Smooth muscle cell (in vitro differentiated cells): Measurements from ENCODE around the gene TRIM54. TPM values are rescaled to one million over a fixed set of nuclear protein-coding genes. Genes with fewer than 3 reads are reported as not detected.
"Not testable (repeated sequence)": the region's sequence is repeated elsewhere in the genome, so short reads cannot be mapped to it uniquely, and the experiment has no call there.

Source experiments
- DNase-seq: peaks from one replicate; lab custom pipeline; 2025; ENCODE audit not compliant: unreplicated experiment; lab: John Stamatoyannopoulos, UW
- H2AFZ ChIP-seq: fragments of 200-600 bp; sonication (generic); 2 replicates; pipeline ENCODE4 v1.6.0; 2016; ENCODE audit warnings: antibody characterized with exemption, low read depth, mild to moderate bottlenecking
- H3F3A ChIP-seq: fragments of 200-600 bp; sonication (generic); 2 replicates; pipeline ENCODE4 v1.6.0; 2017; ENCODE audit warnings: antibody characterized with exemption, low read depth
- H3K27ac ChIP-seq: fragments of 200-600 bp; sonication (generic); 2 replicates; pipeline ENCODE4 v1.5.1; 2016; ENCODE audit warnings: low read depth, mild to moderate bottlenecking
- H3K27me3 ChIP-seq: fragments of 200-600 bp; sonication (generic); 2 replicates; pipeline ENCODE4 v1.6.1; 2016; ENCODE audit warnings: low read depth, mild to moderate bottlenecking
- H3K36me3 ChIP-seq: fragments of 200-600 bp; sonication (generic); 2 replicates; pipeline ENCODE4 v1.5.1; 2016; ENCODE audit warnings: low read depth
- H3K4me1 ChIP-seq: fragments of 200-600 bp; sonication (generic); 2 replicates; pipeline ENCODE4 v1.5.1; 2016; ENCODE audit warnings: low read depth
- H3K4me2 ChIP-seq: fragments of 200-600 bp; sonication (generic); 2 replicates; pipeline ENCODE4 v1.6.0; 2016; ENCODE audit warnings: mild to moderate bottlenecking
- H3K4me3 ChIP-seq: fragments of 200-600 bp; sonication (generic); 2 replicates; pipeline ENCODE4 v1.5.1; 2016; ENCODE audit warnings: mild to moderate bottlenecking
- H3K79me2 ChIP-seq: fragments of 200-600 bp; sonication (generic); 2 replicates; pipeline ENCODE4 v1.6.0; 2016; ENCODE audit warnings: low read depth, mild to moderate bottlenecking
- H3K9ac ChIP-seq: fragments of 200-600 bp; sonication (generic); 2 replicates; pipeline ENCODE4 v1.6.0; 2016; ENCODE audit warnings: low read depth
- H3K9me3 ChIP-seq: fragments of 200-600 bp; sonication (generic); replicated peaks from 2 replicates; pipeline ENCODE4 v1.5.1; 2016; ENCODE audit warnings: low read depth
- H4K20me1 ChIP-seq: fragments of 200-600 bp; sonication (generic); 2 replicates; pipeline ENCODE4 v1.6.0; 2016; ENCODE audit warnings: low read depth
- WGBS: methylation state at CpG from one replicate; pipeline ENCODE4 v1.1.7; 2016; ENCODE audit warnings: low lambda C conversion rate; 5-methylcytosine and 5-hydroxymethylcytosine counted together
- polyA plus RNA-seq: library from polyadenylated mRNA; unstranded; fragments of >200 nt; fragmentation: Nextera tagmentation; extraction: Ambion mirVana; gene quantifications from 2 replicates; pipeline ENCODE4 v1.2.1, GENCODE V29; 2016
- total RNA-seq: library from RNA; depleted of rRNA; stranded (reverse); fragments of >200 nt; gene quantifications from 2 replicates; pipeline ENCODE4 v1.2.3, GENCODE V29; 2014
- TF ChIP-seq, protein P1 (sequence below): fragments of 200-600 bp; sonication (generic); IDR thresholded peaks from 2 replicates; pipeline ENCODE4 v1.5.1; 2017; ENCODE audit warnings: borderline replicate concordance, mild to moderate bottlenecking, antibody characterized with exemption; ENCODE audit not compliant: insufficient read depth, poor library complexity, severe bottlenecking

TRIM54 gene
- total and polyA plus RNA-seq, 2 experiments from 2014 or later = 0.22 TPM; not detected in 1

DNA sequence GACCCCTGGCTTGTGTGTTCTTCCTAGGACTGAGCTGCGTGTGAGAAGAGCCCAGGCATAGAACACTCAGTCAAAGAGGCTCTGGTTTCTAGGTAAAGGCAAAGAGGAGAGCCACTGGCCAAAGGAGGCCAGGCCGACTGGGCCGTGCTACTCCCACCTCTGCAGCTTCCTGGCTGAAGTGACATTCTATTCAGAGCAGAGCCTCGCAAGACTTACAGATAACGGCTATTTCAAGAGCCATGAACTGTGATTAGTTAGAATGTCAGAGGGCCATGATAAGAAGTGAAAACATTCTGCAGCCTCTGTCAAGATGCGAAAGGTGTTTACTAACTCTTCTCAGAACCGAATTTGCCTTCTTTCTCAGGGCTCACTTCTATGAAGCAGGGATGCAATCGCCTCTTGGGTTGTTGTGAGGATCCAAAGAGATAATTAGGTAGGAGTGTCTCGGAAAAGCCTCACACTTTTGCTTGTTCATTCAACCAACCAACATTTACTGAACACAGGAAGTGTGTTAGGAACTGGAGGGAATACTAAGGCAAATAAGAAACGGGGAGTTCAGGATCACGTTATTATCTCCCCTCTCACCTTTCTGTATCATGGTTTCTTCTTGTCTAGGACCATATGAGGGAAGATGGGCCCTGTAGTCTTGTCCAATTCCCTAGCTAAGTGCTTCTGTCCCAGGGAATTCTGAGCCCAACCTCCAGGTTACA is 10.4 kb upstream of the TRIM54 start:
- no peak overlapping the region for H2AFZ ChIP-seq
- H3K27ac ChIP-seq = no peak overlapping the region
- no peak overlapping the region for H3K4me2 ChIP-seq
- TF ChIP-seq, protein P1, sequence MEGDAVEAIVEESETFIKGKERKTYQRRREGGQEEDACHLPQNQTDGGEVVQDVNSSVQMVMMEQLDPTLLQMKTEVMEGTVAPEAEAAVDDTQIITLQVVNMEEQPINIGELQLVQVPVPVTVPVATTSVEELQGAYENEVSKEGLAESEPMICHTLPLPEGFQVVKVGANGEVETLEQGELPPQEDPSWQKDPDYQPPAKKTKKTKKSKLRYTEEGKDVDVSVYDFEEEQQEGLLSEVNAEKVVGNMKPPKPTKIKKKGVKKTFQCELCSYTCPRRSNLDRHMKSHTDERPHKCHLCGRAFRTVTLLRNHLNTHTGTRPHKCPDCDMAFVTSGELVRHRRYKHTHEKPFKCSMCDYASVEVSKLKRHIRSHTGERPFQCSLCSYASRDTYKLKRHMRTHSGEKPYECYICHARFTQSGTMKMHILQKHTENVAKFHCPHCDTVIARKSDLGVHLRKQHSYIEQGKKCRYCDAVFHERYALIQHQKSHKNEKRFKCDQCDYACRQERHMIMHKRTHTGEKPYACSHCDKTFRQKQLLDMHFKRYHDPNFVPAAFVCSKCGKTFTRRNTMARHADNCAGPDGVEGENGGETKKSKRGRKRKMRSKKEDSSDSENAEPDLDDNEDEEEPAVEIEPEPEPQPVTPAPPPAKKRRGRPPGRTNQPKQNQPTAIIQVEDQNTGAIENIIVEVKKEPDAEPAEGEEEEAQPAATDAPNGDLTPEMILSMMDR = no peak
- H3K4me3 ChIP-seq = no peak overlapping the region
- DNase-seq = no peak
- peaks cover 34% of the 10 kb centered on the region for H3K27me3 ChIP-seq
- no peaks in the 10 kb centered on the region for H3K9me3 ChIP-seq
- H3K9ac ChIP-seq = no peak overlapping the region
- no peaks in the 10 kb centered on the region for H3F3A ChIP-seq
- no peaks in the 10 kb centered on the region for H3K36me3 ChIP-seq
- 54% methylated on average over 11 of the region's 11 CpGs for WGBS
- no peaks in the 10 kb centered on the region for H3K79me2 ChIP-seq
- no peaks in the 10 kb centered on the region for H3K4me1 ChIP-seq
- no peaks in the 10 kb centered on the region for H4K20me1 ChIP-seq

DNA sequence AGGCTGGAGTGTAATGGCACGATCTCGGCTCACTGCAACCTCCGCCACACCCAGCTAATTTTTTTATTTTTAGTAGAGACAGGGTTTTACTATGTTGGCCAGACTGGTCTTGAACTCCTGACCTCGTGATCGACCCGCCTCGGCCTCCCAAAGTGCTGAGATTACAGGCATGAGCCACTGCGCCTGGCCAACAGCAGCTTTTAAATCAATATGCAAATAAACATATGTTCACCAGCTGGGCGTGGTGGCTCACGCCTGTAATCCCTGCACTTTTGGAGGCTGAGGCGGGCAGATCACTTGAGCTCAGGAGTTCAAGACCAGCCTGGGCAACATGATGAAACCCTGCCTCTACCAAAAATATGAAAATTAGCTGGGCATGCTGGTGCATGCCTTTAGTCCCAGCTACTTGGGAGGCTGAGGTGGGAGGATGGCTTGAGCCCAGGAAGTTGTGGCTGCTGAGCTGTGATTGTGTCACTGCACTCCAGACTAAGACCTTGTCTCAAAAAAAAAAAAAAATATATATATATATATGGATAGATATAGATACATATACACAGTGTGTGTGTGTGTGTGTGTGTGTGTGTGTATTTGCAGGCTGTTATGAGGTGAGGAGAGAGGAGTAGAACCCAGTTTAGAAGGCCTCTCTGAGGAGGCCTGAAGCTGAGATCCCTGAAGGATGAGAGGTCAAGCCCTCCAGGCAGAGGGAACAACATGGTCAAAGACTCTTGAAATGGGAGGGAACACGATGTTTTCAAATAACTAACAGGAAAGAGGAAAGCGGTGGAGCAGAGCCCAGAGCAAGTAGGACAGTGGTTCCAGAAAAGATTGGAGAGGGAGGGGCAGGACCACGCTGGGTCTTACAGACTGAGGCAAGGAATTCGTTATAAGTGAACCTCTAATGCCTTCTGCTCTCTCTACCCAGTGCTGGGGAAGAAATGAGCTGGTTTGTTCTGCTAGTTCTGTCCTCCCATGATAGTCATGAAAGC is 9.4 kb upstream of the TRIM54 start:
- not testable (repeated sequence) for H3K4me2 ChIP-seq, H3K9ac ChIP-seq, H3K36me3 ChIP-seq, H4K20me1 ChIP-seq, H3K4me1 ChIP-seq, DNase-seq, H3F3A ChIP-seq, H3K9me3 ChIP-seq, H3K27ac ChIP-seq, H2AFZ ChIP-seq, H3K4me3 ChIP-seq, H3K79me2 ChIP-seq
- 91% methylated on average over 15 of the region's 15 CpGs for WGBS
- peaks cover 29% of the 10 kb centered on the region for H3K27me3 ChIP-seq

DNA sequence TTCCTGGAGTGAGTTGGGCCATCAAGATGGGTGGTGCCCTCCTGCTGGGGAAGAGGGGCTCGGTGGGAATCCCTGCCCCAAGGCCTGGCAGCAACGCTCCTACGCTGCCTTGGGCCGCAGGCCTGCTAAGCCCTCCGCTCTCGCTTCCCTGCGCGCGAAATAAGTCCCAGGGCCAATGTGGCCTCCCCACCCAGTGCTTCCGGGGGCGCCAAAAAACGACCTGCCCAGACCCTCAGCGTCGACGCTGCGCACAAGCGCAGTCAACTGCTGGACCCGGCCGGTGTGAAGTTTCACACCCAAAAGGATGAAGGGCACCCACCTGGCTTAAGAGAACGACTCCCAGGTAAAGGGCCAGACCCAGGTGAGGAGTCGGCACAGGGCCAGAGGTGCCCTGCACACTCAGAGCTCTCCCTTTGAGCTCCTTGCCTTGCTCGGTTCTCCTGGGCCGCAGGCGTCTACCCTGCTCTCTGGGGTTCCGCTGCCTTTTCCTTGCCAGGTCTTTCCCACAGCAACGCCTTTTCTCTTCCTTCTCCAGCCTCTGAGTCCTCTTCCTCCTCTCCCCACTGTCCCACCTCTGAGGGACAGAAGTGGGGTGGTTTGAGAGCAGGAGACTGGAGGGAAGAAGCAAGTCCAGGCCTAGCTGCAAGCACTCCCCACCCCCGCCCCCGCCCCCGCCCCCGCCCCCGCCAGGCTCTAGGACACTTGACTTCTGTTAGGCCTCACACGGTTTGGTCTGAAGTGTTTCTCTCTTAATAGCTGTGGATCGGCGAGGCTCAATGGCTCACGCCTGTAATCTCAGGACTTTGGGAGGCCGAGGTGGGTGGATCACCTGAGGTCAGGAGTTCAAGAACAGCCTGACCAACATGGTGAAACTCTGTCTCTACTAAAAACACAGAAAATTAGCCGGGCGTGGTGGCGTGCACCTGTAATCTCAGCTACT is 6.7 kb upstream of the TRIM54 start, which contains the start of gene DNAJC5G:
DNAJC5G (plus strand) TSS at position 223 of the 940 bp plus-strand sequence. CDS start 1,296 bp downstream, outside the sequence.
- no peak within 1 kb of the TSS for H3K9ac ChIP-seq
- no peaks in the 10 kb centered on the region for H3K36me3 ChIP-seq
- 88% methylated on average over 39 of the region's 39 CpGs for WGBS
- no peak within 1 kb of the TSS for H2AFZ ChIP-seq
- H3K79me2 ChIP-seq = no peaks in the 10 kb centered on the region
- no peaks in the 10 kb centered on the region for H3F3A ChIP-seq
- H3K27me3 ChIP-seq = peaks cover 15% of the 10 kb centered on the region
- no peaks in the 10 kb centered on the region for H3K9me3 ChIP-seq
- no peak within 1 kb of the TSS for H3K4me2 ChIP-seq
- H3K27ac ChIP-seq = no peak within 1 kb of the TSS
- DNase-seq = no peak
- TF ChIP-seq, protein P1 = no peak
- H4K20me1 ChIP-seq = no peaks in the 10 kb centered on the region
- H3K4me3 ChIP-seq = no peak within 1 kb of the TSS
- H3K4me1 ChIP-seq = no peaks in the 10 kb centered on the region
